Tibial nerve (tissue), 4 donors: ENCODE measurements around the gene FNDC3A.

ENCODE experiments used
- EP300 ChIP-seq, 2 donors: sonication (generic); formaldehyde crosslinking; IDR thresholded peaks; one replicate each; pipeline ENCODE4 v1.6.1; 2017; ENCODE audit warnings: antibody characterized with exemption in 2 of 2, mild to moderate bottlenecking in 1 of 2
- POLR2A ChIP-seq, 2 donors: fragments of 450-650 bp; IDR thresholded peaks; one replicate each; pipeline ENCODE4 v1.6.1; 2017; ENCODE audit warnings: antibody characterized with exemption in 2 of 2, mild to moderate bottlenecking in 2 of 2, moderate library complexity in 2 of 2
- TF ChIP-seq, protein P1 (sequence below), 5 experiments: fragments of 200-600 bp in 3 of 5; fragments of 450-650 bp in 2 of 5; sonication (generic) in 3 of 5; IDR thresholded peaks; one replicate each; pipeline ENCODE4 v1.5.1; 2016 to 2019; ENCODE audit warnings: antibody characterized with exemption in 5 of 5, mild to moderate bottlenecking in 3 of 5, moderate library complexity in 2 of 5

DNA sequence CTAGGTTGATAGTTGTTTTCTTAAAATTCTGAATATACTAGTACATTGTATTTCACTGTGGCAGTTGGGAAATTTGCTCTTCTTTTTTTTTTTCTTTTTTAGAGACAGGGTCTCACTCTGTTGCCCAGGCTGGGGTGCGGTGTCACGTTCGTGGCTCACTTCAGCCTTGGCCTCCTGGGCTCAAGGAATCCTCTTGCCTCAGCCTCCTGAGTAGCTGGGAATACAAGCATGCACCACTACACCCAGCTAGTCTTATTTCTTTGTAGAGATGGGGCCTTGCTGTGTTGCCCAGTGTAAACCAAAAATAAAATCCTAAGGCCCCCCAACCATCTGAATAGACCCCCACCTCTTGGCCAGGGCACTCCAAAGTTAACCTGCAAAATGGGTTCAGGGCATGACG is 79.3 kb downstream of the FNDC3A start:
- TF ChIP-seq, protein P1, sequence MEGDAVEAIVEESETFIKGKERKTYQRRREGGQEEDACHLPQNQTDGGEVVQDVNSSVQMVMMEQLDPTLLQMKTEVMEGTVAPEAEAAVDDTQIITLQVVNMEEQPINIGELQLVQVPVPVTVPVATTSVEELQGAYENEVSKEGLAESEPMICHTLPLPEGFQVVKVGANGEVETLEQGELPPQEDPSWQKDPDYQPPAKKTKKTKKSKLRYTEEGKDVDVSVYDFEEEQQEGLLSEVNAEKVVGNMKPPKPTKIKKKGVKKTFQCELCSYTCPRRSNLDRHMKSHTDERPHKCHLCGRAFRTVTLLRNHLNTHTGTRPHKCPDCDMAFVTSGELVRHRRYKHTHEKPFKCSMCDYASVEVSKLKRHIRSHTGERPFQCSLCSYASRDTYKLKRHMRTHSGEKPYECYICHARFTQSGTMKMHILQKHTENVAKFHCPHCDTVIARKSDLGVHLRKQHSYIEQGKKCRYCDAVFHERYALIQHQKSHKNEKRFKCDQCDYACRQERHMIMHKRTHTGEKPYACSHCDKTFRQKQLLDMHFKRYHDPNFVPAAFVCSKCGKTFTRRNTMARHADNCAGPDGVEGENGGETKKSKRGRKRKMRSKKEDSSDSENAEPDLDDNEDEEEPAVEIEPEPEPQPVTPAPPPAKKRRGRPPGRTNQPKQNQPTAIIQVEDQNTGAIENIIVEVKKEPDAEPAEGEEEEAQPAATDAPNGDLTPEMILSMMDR (IDR thresholded peaks at IDR 0.05): no peak
- TF ChIP-seq EP300 (IDR thresholded peaks at IDR 0.05) (no peak), POLR2A (IDR thresholded peaks at IDR 0.05) (no peak)
